ENCODE measurements around the gene RAD51C. TPM values are rescaled to one million over a fixed set of nuclear protein-coding genes. Genes with fewer than 3 reads are reported as not detected.

RAD51C gene
- total and polyA plus RNA-seq, 10 of the 15 experiments (the other 5 are each of a cell fraction or from before 2014, with no cell fraction given): 59.6 to 267 (median 106) TPM

DNA sequence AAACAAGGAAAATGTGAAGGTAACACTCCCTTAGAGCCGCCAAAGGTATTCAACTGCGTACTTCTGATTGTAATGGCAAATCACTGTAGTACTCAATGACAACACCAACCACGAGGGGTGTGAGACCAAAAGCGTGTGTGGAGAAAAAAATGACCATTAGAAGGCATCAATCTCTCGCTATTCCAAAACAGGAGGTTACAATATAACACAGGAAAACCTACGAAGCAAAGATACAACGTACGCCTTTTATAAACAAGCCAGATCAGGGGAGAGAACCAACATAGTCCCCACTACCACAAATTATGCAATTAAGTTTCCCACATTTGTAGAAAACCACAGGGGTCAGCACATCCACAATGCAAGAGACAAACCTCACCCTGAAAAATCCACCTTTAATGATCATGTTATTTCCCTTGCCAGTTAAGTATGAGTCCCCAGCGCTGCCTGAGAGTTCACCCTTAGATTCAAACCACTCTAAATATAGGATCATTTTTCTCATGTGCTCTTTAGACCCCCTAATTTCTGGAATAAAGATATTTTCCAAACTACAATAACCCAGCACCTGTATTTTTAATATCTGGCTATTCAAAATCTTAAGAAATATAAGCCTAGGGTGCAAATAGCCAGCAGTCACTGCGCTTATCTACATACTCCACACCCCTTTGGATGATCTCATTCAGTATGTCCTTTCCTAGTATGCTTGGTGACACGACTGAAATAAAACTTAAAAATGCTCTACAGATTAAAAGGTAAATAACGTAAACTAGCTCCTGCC is 13.0 kb upstream of the RAD51C start (continued):
- TF ChIP-seq EZH2 (IDR thresholded peaks at IDR 0.05; ENCODE audit: borderline replicate concordance, control insufficient read depth, low read depth, low read length) (peak; percentile 83; the same call in 1 of the 2 replicates), CHD2 (IDR thresholded peaks at IDR 0.05; ENCODE audit: borderline replicate concordance, low read depth, low read length) (peak; percentile 89), CEBPZ (IDR thresholded peaks at IDR 0.05; ENCODE audit: low read depth, low read length) (peak; percentile 73), SUPT20H (IDR thresholded peaks at IDR 0.05; ENCODE audit: borderline replicate concordance, control insufficient read depth, low read depth, low read length) (no peak), EGR1 (IDR thresholded peaks at IDR 0.05; ENCODE audit: borderline replicate concordance in 1 of 2, low read depth in 2 of 2, low read length in 2 of 2) (peak in 1 of 2 experiments; percentile 84; a peak in 2 of 3 replicates), RUNX3 (IDR thresholded peaks at IDR 0.05; ENCODE audit: low read length) (peak; percentile 99), RAD51 (IDR thresholded peaks at IDR 0.05) (peak; percentile 56; the same call in 1 of the 2 replicates), YBX1 (IDR thresholded peaks at IDR 0.05) (no peak), MEF2A (IDR thresholded peaks at IDR 0.05; ENCODE audit: insufficient read depth, low read depth, low read length) (peak; percentile 92), SMARCA5 (IDR thresholded peaks at IDR 0.05) (peak; percentile 15; the same call in 1 of the 2 replicates), SPI1 (IDR thresholded peaks at IDR 0.05; ENCODE audit: borderline replicate concordance, insufficient read depth, low read depth, low read length) (peak; percentile 37; the same call in 1 of the 2 replicates), JUND (IDR thresholded peaks at IDR 0.05; ENCODE audit: low read depth, low read length) (no peak), ASH2L (IDR thresholded peaks at IDR 0.05; ENCODE audit: borderline replicate concordance, low read depth) (no peak), SIN3A (IDR thresholded peaks at IDR 0.05; ENCODE audit: low read depth, low read length) (no peak), STAT1 (conservative IDR thresholded peaks at IDR 0.05) (no peak), SMAD1 (IDR thresholded peaks at IDR 0.05; ENCODE audit: low read depth, partially characterized antibody) (peak; percentile 99)
- TF ChIP-seq, protein P1, sequence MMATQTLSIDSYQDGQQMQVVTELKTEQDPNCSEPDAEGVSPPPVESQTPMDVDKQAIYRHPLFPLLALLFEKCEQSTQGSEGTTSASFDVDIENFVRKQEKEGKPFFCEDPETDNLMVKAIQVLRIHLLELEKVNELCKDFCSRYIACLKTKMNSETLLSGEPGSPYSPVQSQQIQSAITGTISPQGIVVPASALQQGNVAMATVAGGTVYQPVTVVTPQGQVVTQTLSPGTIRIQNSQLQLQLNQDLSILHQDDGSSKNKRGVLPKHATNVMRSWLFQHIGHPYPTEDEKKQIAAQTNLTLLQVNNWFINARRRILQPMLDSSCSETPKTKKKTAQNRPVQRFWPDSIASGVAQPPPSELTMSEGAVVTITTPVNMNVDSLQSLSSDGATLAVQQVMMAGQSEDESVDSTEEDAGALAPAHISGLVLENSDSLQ (IDR thresholded peaks at IDR 0.05): peak; percentile 80
- TF ChIP-seq, protein P2, sequence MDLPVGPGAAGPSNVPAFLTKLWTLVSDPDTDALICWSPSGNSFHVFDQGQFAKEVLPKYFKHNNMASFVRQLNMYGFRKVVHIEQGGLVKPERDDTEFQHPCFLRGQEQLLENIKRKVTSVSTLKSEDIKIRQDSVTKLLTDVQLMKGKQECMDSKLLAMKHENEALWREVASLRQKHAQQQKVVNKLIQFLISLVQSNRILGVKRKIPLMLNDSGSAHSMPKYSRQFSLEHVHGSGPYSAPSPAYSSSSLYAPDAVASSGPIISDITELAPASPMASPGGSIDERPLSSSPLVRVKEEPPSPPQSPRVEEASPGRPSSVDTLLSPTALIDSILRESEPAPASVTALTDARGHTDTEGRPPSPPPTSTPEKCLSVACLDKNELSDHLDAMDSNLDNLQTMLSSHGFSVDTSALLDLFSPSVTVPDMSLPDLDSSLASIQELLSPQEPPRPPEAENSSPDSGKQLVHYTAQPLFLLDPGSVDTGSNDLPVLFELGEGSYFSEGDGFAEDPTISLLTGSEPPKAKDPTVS (IDR thresholded peaks at IDR 0.05; ENCODE audit: low read depth, low read length): 0 out of 2 replicates have a peak, but pooled peaks have one; percentile 48
- TF ChIP-seq, protein P3, sequence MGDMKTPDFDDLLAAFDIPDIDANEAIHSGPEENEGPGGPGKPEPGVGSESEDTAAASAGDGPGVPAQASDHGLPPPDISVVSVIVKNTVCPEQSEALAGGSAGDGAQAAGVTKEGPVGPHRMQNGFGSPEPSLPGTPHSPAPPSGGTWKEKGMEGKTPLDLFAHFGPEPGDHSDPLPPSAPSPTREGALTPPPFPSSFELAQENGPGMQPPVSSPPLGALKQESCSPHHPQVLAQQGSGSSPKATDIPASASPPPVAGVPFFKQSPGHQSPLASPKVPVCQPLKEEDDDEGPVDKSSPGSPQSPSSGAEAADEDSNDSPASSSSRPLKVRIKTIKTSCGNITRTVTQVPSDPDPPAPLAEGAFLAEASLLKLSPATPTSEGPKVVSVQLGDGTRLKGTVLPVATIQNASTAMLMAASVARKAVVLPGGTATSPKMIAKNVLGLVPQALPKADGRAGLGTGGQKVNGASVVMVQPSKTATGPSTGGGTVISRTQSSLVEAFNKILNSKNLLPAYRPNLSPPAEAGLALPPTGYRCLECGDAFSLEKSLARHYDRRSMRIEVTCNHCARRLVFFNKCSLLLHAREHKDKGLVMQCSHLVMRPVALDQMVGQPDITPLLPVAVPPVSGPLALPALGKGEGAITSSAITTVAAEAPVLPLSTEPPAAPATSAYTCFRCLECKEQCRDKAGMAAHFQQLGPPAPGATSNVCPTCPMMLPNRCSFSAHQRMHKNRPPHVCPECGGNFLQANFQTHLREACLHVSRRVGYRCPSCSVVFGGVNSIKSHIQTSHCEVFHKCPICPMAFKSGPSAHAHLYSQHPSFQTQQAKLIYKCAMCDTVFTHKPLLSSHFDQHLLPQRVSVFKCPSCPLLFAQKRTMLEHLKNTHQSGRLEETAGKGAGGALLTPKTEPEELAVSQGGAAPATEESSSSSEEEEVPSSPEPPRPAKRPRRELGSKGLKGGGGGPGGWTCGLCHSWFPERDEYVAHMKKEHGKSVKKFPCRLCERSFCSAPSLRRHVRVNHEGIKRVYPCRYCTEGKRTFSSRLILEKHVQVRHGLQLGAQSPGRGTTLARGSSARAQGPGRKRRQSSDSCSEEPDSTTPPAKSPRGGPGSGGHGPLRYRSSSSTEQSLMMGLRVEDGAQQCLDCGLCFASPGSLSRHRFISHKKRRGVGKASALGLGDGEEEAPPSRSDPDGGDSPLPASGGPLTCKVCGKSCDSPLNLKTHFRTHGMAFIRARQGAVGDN (IDR thresholded peaks at IDR 0.05): peak; percentile 99

All from GM12878 (cell line).